Osteoblast (primary cell): ENCODE data around the gene ADGRF4. TPM values are rescaled to one million over a fixed set of nuclear protein-coding genes. Genes with fewer than 3 reads are reported as not detected.

ENCODE experiments used
- DNase-seq: peaks from one replicate; pipeline ENCODE4 v3.0.0; 2011; ENCODE audit warnings: low spot score, mixed read lengths; ENCODE audit not compliant: insufficient read length; ENCODE audit errors: missing footprints
- H2AFZ ChIP-seq: 2 replicates; pipeline ENCODE4 v1.6.0; 2011; ENCODE audit warnings: mild to moderate bottlenecking, low read length
- H3K27ac ChIP-seq: 2 replicates; pipeline ENCODE4 v1.5.1; 2011; ENCODE audit warnings: mild to moderate bottlenecking, low read depth, low read length, moderate library complexity
- H3K27me3 ChIP-seq: 2 replicates; pipeline ENCODE4 v1.6.0; 2012; ENCODE audit warnings: mild to moderate bottlenecking, control low read depth, inconsistent platforms, low read length, moderate library complexity; ENCODE audit not compliant: insufficient read depth
- H3K36me3 ChIP-seq: 2 replicates; pipeline ENCODE4 v1.5.1; 2011; ENCODE audit warnings: mild to moderate bottlenecking, low read length, control low read depth, moderate library complexity; ENCODE audit not compliant: insufficient read depth
- H3K4me1 ChIP-seq: 2 replicates; pipeline ENCODE4 v1.5.1; 2011; ENCODE audit warnings: mild to moderate bottlenecking, low read length, control low read depth, moderate library complexity; ENCODE audit not compliant: insufficient read depth
- H3K4me2 ChIP-seq: 2 replicates; pipeline ENCODE4 v1.6.0; 2011; ENCODE audit warnings: mild to moderate bottlenecking, low read length; ENCODE audit not compliant: insufficient read depth
- H3K4me3 ChIP-seq: fragments of 200-600 bp; sonication (generic); 3 replicates; pipeline ENCODE4 v1.5.1; 2012; ENCODE audit warnings: mild to moderate bottlenecking, low read length, inconsistent platforms; ENCODE audit not compliant: insufficient read depth
- H3K79me2 ChIP-seq: 2 replicates; pipeline ENCODE4 v1.6.0; 2012; ENCODE audit warnings: mild to moderate bottlenecking, low read length, control low read depth, inconsistent platforms; ENCODE audit not compliant: insufficient read depth
- H3K9me3 ChIP-seq: 2 replicates; pipeline ENCODE4 v1.5.1; 2011; ENCODE audit warnings: low read depth, low read length, control low read depth
- H4K20me1 ChIP-seq: 2 replicates; pipeline ENCODE4 v1.6.0; 2012; ENCODE audit warnings: mild to moderate bottlenecking, low read length, control low read depth; ENCODE audit not compliant: insufficient read depth
- total RNA-seq: library from RNA; depleted of rRNA; stranded (reverse); fragments of >200 nt; gene quantifications from 2 replicates; pipeline ENCODE4 v1.2.3, GENCODE V29; 2012
- TF ChIP-seq, protein P1 (sequence below): IDR thresholded peaks from 2 replicates; pipeline ENCODE4 v1.5.1; 2011; ENCODE audit warnings: mild to moderate bottlenecking, low read depth, low read length, moderate library complexity; ENCODE audit errors: extremely low read depth

Gene ADGRF4
- total RNA-seq, 1 donor, result under 0.01 TPM

DNA sequence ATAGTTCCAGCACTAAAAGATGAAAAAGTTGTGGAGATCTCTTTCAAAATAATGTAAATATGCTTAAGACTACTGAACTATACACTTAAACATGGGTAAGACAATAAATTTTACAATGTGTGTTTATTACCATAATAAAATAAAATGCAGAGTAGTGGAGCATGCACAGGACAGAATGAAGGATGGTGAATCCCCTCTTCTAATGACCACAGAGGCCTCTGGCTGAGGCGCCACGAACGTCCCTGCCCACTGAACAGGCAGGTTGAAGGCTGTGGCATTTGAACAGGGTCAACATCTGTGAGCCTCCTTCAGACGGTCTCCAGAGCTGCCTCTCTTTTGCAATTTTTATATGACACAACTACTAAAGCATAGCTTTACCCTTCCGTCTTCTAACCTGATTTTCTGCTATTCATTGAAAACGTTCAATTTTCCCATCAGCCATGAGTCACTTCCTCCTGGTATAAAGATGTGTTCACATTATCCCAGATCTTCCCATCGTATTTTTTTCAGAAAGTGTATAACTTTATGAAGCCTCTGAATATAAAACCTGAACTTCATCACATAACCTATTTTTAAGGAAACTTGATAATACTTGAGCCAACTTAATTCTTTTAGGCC is 37.8 kb downstream of the ADGRF4 start:
- Histone ChIP-seq H2AFZ (no peak overlapping the region), H3K9me3 (no peaks in the 10 kb centered on the region), H3K79me2 (no peaks in the 10 kb centered on the region), H3K4me3 (no peak overlapping the region), H3K4me1 (peaks cover 7% of the 10 kb centered on the region), H4K20me1 (no peaks in the 10 kb centered on the region), H3K27ac (no peak overlapping the region), H3K27me3 (no peaks in the 10 kb centered on the region), H3K36me3 (no peaks in the 10 kb centered on the region), H3K4me2 (no peak overlapping the region)
- DNase-seq, result no peak
- TF ChIP-seq, protein P1, sequence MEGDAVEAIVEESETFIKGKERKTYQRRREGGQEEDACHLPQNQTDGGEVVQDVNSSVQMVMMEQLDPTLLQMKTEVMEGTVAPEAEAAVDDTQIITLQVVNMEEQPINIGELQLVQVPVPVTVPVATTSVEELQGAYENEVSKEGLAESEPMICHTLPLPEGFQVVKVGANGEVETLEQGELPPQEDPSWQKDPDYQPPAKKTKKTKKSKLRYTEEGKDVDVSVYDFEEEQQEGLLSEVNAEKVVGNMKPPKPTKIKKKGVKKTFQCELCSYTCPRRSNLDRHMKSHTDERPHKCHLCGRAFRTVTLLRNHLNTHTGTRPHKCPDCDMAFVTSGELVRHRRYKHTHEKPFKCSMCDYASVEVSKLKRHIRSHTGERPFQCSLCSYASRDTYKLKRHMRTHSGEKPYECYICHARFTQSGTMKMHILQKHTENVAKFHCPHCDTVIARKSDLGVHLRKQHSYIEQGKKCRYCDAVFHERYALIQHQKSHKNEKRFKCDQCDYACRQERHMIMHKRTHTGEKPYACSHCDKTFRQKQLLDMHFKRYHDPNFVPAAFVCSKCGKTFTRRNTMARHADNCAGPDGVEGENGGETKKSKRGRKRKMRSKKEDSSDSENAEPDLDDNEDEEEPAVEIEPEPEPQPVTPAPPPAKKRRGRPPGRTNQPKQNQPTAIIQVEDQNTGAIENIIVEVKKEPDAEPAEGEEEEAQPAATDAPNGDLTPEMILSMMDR, result no peak

DNA sequence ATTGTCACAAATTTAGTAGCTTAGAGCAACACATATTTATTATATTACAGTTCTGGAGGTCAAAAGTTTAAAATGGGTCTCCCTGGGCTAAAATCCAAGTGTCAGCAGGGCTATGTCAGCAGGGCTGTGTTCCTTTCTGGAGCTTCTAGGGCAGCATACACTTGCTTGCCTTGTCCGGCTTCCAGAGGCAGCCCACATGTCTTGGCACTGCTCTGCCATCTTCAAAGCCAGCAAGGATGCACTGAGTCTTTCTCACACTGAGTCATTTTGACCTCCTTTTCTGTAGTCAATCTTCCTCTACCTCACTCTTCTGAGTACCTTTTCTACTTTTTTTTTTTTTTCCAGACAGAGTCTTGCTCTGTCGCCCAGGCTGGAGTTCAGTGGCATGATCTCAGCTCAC is 39.0 kb downstream of the ADGRF4 start:
- no peak for DNase-seq

DNA sequence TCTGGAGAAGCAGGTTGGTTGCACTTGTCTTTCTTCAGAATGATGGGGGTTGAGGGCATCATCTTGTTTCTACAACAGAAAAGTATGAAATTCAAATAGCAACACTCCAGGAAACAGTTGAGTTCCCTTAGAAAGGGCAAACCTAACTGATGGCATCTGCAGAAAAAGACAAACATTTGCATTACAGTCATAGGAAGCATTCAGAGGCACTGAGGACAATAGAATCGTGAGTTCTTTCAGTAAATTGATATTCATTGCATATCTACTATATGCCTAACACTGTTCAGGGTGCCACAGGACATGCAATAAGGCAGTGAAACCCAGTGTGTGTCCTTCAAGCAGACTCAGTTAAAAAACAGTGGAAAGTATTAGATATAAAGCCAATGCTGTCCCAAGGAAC is 42.3 kb downstream of the ADGRF4 start:
- Histone ChIP-seq H3K9me3 (no peaks in the 10 kb centered on the region), H3K4me1 (peaks cover 6% of the 10 kb centered on the region), H2AFZ (no peak overlapping the region), H3K27me3 (no peaks in the 10 kb centered on the region), H3K4me2 (no peak overlapping the region), H3K36me3 (no peaks in the 10 kb centered on the region), H3K27ac (no peak overlapping the region), H3K79me2 (no peaks in the 10 kb centered on the region), H3K4me3 (no peak overlapping the region), H4K20me1 (no peaks in the 10 kb centered on the region)
- TF ChIP-seq, protein P1, result no peak
- no peak for DNase-seq

More for the DNA sequence above, 39.0 kb downstream of the ADGRF4 start:
- no peak overlapping the region for H3K4me3 ChIP-seq
- TF ChIP-seq, protein P1, result no peak
- no peaks in the 10 kb centered on the region for H3K79me2 ChIP-seq
- H3K27ac ChIP-seq, result no peak overlapping the region
- H3K4me2 ChIP-seq, result no peak overlapping the region
- H3K4me1 ChIP-seq, result peaks cover 6% of the 10 kb centered on the region
- no peak overlapping the region for H2AFZ ChIP-seq
- H3K36me3 ChIP-seq, result no peaks in the 10 kb centered on the region
- H3K9me3 ChIP-seq, result no peaks in the 10 kb centered on the region
- H4K20me1 ChIP-seq, result no peaks in the 10 kb centered on the region
- no peaks in the 10 kb centered on the region for H3K27me3 ChIP-seq

DNA sequence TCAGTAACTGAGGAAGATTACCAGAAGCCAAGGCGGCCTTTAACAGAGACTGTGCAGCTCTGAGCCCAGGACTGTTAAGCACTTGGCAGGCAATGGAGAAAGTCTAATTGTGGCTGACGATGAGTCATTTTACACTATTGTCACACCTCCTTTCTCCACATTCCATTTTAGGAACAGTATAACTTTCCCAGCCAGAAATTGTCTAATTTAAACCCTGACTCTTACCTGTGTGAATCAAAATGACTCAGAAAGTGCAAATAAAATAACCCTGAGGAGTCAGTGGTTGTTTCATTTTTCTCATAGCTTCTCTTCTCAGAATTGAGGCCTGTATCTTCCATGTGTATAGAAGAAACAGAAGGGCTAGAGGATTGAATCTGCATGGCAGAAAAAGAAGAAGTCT is 43.4 kb downstream of the ADGRF4 start:
- no peak overlapping the region for H3K4me2 ChIP-seq
- DNase-seq, result peak; percentile 51

More for the DNA sequence above, 43.4 kb downstream of the ADGRF4 start:
- no peak overlapping the region for H3K27ac ChIP-seq
- H3K4me1 ChIP-seq, result peaks cover 6% of the 10 kb centered on the region
- TF ChIP-seq, protein P1, result no peak
- no peaks in the 10 kb centered on the region for H3K9me3 ChIP-seq
- H2AFZ ChIP-seq, result no peak overlapping the region
- H3K4me3 ChIP-seq, result no peak overlapping the region
- H4K20me1 ChIP-seq, result no peaks in the 10 kb centered on the region
- no peaks in the 10 kb centered on the region for H3K79me2 ChIP-seq
- H3K27me3 ChIP-seq, result no peaks in the 10 kb centered on the region
- H3K36me3 ChIP-seq, result no peaks in the 10 kb centered on the region
